ENCODE results near the gene ETS1. TPM values are rescaled to one million over a fixed set of nuclear protein-coding genes. Genes with fewer than 3 reads are reported as not detected.

Gene ETS1
- total RNA-seq, 1 experiment from 2014 or later, result 29.9 TPM

DNA sequence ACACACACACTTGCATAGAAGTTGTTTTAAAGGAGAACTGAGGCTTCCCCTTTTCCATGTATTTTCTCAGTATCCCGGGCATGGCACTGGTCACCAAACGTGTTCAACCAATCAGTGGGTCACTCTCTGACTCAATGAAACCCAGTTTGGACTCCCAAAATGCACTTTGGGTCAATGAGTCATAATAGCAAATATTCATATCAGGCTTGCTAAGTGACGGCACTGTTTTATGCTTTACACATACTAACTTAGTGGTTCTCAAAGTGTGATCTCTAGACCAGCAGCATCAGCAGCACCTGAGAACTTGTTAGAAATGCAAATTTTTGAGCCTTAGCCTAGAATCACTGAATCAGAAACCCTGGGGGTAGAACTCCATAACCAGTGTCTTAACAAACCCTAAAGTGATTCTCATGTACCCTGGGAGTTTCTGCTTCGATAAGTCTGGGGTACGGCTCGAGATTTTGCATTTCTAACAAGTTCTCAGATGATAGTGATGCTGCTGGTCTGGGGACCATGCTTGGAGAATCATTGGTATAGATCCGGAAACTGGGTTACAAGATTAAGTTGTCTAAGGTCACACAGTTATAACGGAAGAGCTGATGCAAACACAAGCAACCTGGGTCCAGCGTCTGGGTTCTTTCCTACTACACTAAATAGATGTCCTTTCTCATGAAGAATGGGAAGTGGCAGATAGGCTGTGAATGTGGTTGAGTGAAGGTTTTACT is 35.6 kb downstream of the ETS1 start:
- no peak overlapping the region for H2AFZ ChIP-seq (ENCODE audit: low read length)
- H2BK15ac ChIP-seq (ENCODE audit: low read depth, low read length), result no peak overlapping the region
- H3K56ac ChIP-seq (ENCODE audit: insufficient read length, low read depth, low read length), result no peak overlapping the region
- Mint-ChIP-seq H3K4me3 (no peak overlapping the region), H3K4me1 (peaks cover 39 to 51% of the 10 kb centered on the region in 2 experiments), H3K36me3 (ENCODE audit: insufficient read depth in 1 of 3, low read depth in 3 of 3) (peaks cover 0 to 30% (median 10%) of the 10 kb centered on the region in 3 experiments; a peak in 5 of 7 replicates), H3K27me3 (ENCODE audit: low read depth) (peaks cover 58% of the 10 kb centered on the region), H3K27ac (no peak overlapping the region), H3K9me3 (no peaks in the 10 kb centered on the region; a peak in 1 of 5 replicates)
- no peak overlapping the region for H2AK5ac ChIP-seq (ENCODE audit: insufficient read length, low read length)
- no peak overlapping the region for H3K4me2 ChIP-seq (ENCODE audit: insufficient read depth, insufficient read length, low read length)
- H3K79me2 ChIP-seq (ENCODE audit: insufficient read depth, low read length), result no peaks in the 10 kb centered on the region
- no peak overlapping the region for H4K8ac ChIP-seq (replicated peaks; ENCODE audit: insufficient read length, low read depth, low read length)
- peaks cover 2% of the 10 kb centered on the region; the same call in 1 of the 2 replicates for H3K4me1 ChIP-seq (ENCODE audit: insufficient read depth, low read length)
- no peak overlapping the region for H3K27ac ChIP-seq (ENCODE audit: insufficient read length, low read depth, low read length)
- no peak overlapping the region for H2BK20ac ChIP-seq (ENCODE audit: low read depth, low read length, poor library complexity, severe bottlenecking)
- no peaks in the 10 kb centered on the region for H4K20me1 ChIP-seq (ENCODE audit: control insufficient read depth, insufficient read depth, insufficient read length)
- H2BK5ac ChIP-seq (ENCODE audit: insufficient read length, low read length), result no peak overlapping the region
- H4K91ac ChIP-seq (ENCODE audit: insufficient read length, low read depth, low read length), result no peak overlapping the region
- H2BK12ac ChIP-seq (ENCODE audit: insufficient read length, low read depth, low read length), result no peak overlapping the region
- no peak overlapping the region for H3K4ac ChIP-seq (ENCODE audit: low read depth, low read length)
- no CpG with 5 or more reads among the region's 9 CpGs for WGBS (ENCODE audit: extremely low coverage, insufficient read length, low lambda C conversion rate)
- H3T11ph ChIP-seq (ENCODE audit: low read length), result no peak overlapping the region
- no peak overlapping the region for H3K14ac ChIP-seq (ENCODE audit: insufficient read depth, low read length)
- H3K27me3 ChIP-seq (ENCODE audit: insufficient read depth, low read length), result peaks cover 24% of the 10 kb centered on the region; the same call in 1 of the 2 replicates
- H3K9ac ChIP-seq (ENCODE audit: extremely low read depth, insufficient read length, low read length), result no peak overlapping the region
- no peak overlapping the region for H3K23ac ChIP-seq (ENCODE audit: insufficient read length, low read depth, low read length)
- H2BK120ac ChIP-seq (ENCODE audit: low read depth, low read length, poor library complexity, severe bottlenecking), result no peak overlapping the region
- H3K79me1 ChIP-seq (ENCODE audit: insufficient read depth, low read depth, low read length, poor library complexity, severe bottlenecking), result no peaks in the 10 kb centered on the region
- DNase-seq, result no peak
- no peak overlapping the region for H3K18ac ChIP-seq (ENCODE audit: insufficient read length, low read depth, low read length)
- no peaks in the 10 kb centered on the region for H3K9me3 ChIP-seq (ENCODE audit: control insufficient read depth, low read depth, low read length)
- H4K5ac ChIP-seq (ENCODE audit: insufficient read length, low read depth, low read length), result no peak overlapping the region
- TF ChIP-seq CTCF (conservative IDR thresholded peaks at IDR 0.05), result no peak
- peaks cover 13% of the 10 kb centered on the region for H3K23me2 ChIP-seq (ENCODE audit: insufficient read length, low read depth, low read length, poor library complexity, severe bottlenecking)

Measured in H9 (cell line).